Body of pancreas (tissue), 4 donors: Measurements from ENCODE around the gene ANKS3. TPM values are rescaled to one million over a fixed set of nuclear protein-coding genes. Genes with fewer than 3 reads are reported as not detected.

ENCODE experiments used
- ATAC-seq: fragments of 150-250 bp; one replicate; pipeline ENCODE4 v1.9.1; 2016
- DNase-seq, 4 donors: peaks; one replicate each; pipeline ENCODE4 v3.0.0-alpha.2; 2019
- H3K27ac ChIP-seq, 4 donors: fragments of 200-600 bp; sonication (generic); 1 replicate in 3 of 4; 2 replicates in 1 of 4; pipeline versions ENCODE4 v1.5.1 to v1.6.1; 2016 to 2019; ENCODE audit warnings: mild to moderate bottlenecking in 1 of 4, mixed read lengths in 1 of 4, moderate library complexity in 1 of 4
- H3K27me3 ChIP-seq, 2 donors: fragments of 200-600 bp; sonication (generic); one replicate each; pipeline ENCODE4 v1.6.0; 2016; ENCODE audit warnings: mild to moderate bottlenecking in 1 of 2
- H3K36me3 ChIP-seq, 2 donors: fragments of 200-600 bp; sonication (generic); replicated peaks in 1 of 2; 2 replicates each; pipeline ENCODE4 v1.5.1; 2016; ENCODE audit warnings: low read depth in 2 of 2; ENCODE audit not compliant: insufficient read depth in 1 of 2
- H3K4me1 ChIP-seq: fragments of 200-600 bp; sonication (generic); one replicate; pipeline ENCODE4 v1.6.0; 2016
- H3K4me3 ChIP-seq, 2 donors: fragments of 200-600 bp; sonication (generic); 1 replicate in 1 of 2; 2 replicates in 1 of 2; pipeline ENCODE4 v1.5.1; 2016 to 2019
- H3K9me3 ChIP-seq, 3 donors: fragments of 200-600 bp; sonication (generic); 1 replicate in 2 of 3; 2 replicates in 1 of 3; pipeline ENCODE4 v1.5.1; 2016
- CTCF ChIP-seq, 7 experiments: fragments of 450-650 bp in 4 of 7; fragments of 200-600 bp in 3 of 7; sonication (generic) in 3 of 7; IDR thresholded peaks; one replicate each; pipeline ENCODE4 v1.5.1; 2016 to 2019; ENCODE audit warnings: antibody characterized with exemption in 7 of 7
- POLR2A ChIP-seq, 3 donors: fragments of 450-650 bp; IDR thresholded peaks; one replicate each; pipeline ENCODE4 v1.6.1; 2016; ENCODE audit warnings: antibody characterized with exemption in 3 of 3, mild to moderate bottlenecking in 2 of 3
- WGBS, 2 donors: methylation state at CpG; one replicate each; pipeline ENCODE4 v1.1.5; 2017; 5-methylcytosine and 5-hydroxymethylcytosine counted together
- intact Hi-C: fragments of 100-400 bp; cut with DNase I; formaldehyde crosslinking; loops from one replicate; pipeline ENCODE4 v1.15.1; 2023
- total RNA-seq, 2 donors: library from RNA; depleted of rRNA; stranded (reverse); fragments of >200 nt; gene quantifications; one replicate each; pipeline ENCODE4 v1.1.0, GENCODE V29; 2016

Gene ANKS3
- total RNA-seq, 2 donors from 2014 or later: 16.6 to 64.9 TPM

GRCh38 chr16:4700380-4700996 lies 33.6 kb downstream of the ANKS3 start:
- Histone ChIP-seq H3K4me3 (no peak overlapping the region), H3K9me3 (no peaks in the 10 kb centered on the region), H3K4me1 (peaks cover under 1% of the 10 kb centered on the region), H3K27ac (no peak overlapping the region), H3K27me3 (no peaks in the 10 kb centered on the region), H3K36me3 (peaks cover 0 to 15% of the 10 kb centered on the region in 2 donors)
- intact Hi-C loops: no loop called here
- TF ChIP-seq POLR2A (IDR thresholded peaks at IDR 0.05) (no peak), CTCF (IDR thresholded peaks at IDR 0.05) (no peak)
- DNase-seq: peak in 1 of 4 donors; percentile 5
- WGBS, 2 donors: 92 to 94% methylated on average over 10 to 13 of the region's 13 CpGs
- no peak for ATAC-seq

- Histone ChIP-seq H3K27ac (no peak overlapping the region), H3K27me3 (no peaks in the 10 kb centered on the region), H3K4me1 (peaks cover 14% of the 10 kb centered on the region), H3K9me3 (no peaks in the 10 kb centered on the region), H3K36me3 (peaks cover 0 to 15% of the 10 kb centered on the region in 2 donors), H3K4me3 (no peak overlapping the region)
- intact Hi-C loops: loop anchor here (10.0 kb wide), 1 partner anchor 256 kb away; the partner anchor contains the start of gene SEC14L5
- ATAC-seq (no peak), DNase-seq (no peak)
- no peak for TF ChIP-seq POLR2A (IDR thresholded peaks at IDR 0.05)
- no peak for TF ChIP-seq CTCF (IDR thresholded peaks at IDR 0.05)
- 90 to 94% methylated on average over 19 of the region's 19 CpGs for WGBS, 2 donors
Observed at GRCh38 chr16:4699046-4699556, 35.0 kb downstream of the ANKS3 start.

GRCh38 chr16:4698321-4699045 lies 35.6 kb downstream of the ANKS3 start:
- WGBS, 2 donors: 94% methylated on average over 31 of the region's 36 CpGs; no CpG with 5 or more reads in 1 of the 2 donors
- no peak for TF ChIP-seq CTCF (IDR thresholded peaks at IDR 0.05)
- H3K9me3 ChIP-seq: no peaks in the 10 kb centered on the region
- intact Hi-C loops: loop anchor here (10.0 kb wide), 1 partner anchor 256 kb away; the partner anchor contains the start of gene SEC14L5
- H3K36me3 ChIP-seq: peaks cover 0 to 15% of the 10 kb centered on the region in 2 donors
- H3K27ac ChIP-seq: no peak overlapping the region
- H3K27me3 ChIP-seq: no peaks in the 10 kb centered on the region
- DNase-seq: no peak
- no peak for ATAC-seq
- peaks cover 14% of the 10 kb centered on the region for H3K4me1 ChIP-seq
- H3K4me3 ChIP-seq: no peak overlapping the region

GRCh38 chr16:4697848-4698291 lies 36.2 kb downstream of the ANKS3 start:
- Histone ChIP-seq H3K4me3 (no peak overlapping the region), H3K4me1 (peaks cover 18% of the 10 kb centered on the region), H3K36me3 (peaks cover 0 to 15% of the 10 kb centered on the region in 2 donors), H3K27ac (no peak overlapping the region), H3K9me3 (no peaks in the 10 kb centered on the region), H3K27me3 (no peaks in the 10 kb centered on the region)
- no peak for TF ChIP-seq CTCF (IDR thresholded peaks at IDR 0.05)
- TF ChIP-seq POLR2A (IDR thresholded peaks at IDR 0.05): no peak
- intact Hi-C loops: loop anchor here (10.0 kb wide), 1 partner anchor 257 kb away; the partner anchor contains the start of gene SEC14L5
- no peak for DNase-seq
- ATAC-seq: no peak
- WGBS, 2 donors: 83 to 90% methylated on average over 1 to 7 of the region's 9 CpGs
